ENCODE data around the gene SLC44A4. TPM values are rescaled to one million over a fixed set of nuclear protein-coding genes. Genes with fewer than 3 reads are reported as not detected.

SLC44A4 gene
- total and polyA plus RNA-seq, 2 of the 8 experiments (the other 6 are each of a cell fraction or from before 2014, with no cell fraction given): 4.8 to 7.0 TPM

- TF ChIP-seq MAX (IDR thresholded peaks at IDR 0.05) (no peak), JUN (IDR thresholded peaks at IDR 0.05; ENCODE audit: low read depth, low read length) (no peak), SP2 (IDR thresholded peaks at IDR 0.05; ENCODE audit: low read length) (no peak), CREB1 (IDR thresholded peaks at IDR 0.05) (no peak), EP300 (IDR thresholded peaks at IDR 0.05; ENCODE audit: borderline replicate concordance in 1 of 2, low read depth in 2 of 2, low read length in 2 of 2) (no peak), SP4 (IDR thresholded peaks at IDR 0.05; ENCODE audit: low read length) (no peak), YY1 (IDR thresholded peaks at IDR 0.05; ENCODE audit: low read depth, low read length) (no peak), FOSL1 (IDR thresholded peaks at IDR 0.05; ENCODE audit: insufficient read depth, low read depth, low read length) (no peak), CHD2 (IDR thresholded peaks at IDR 0.05; ENCODE audit: low read length) (no peak), RXRA (IDR thresholded peaks at IDR 0.05; ENCODE audit: insufficient read depth, low read depth, low read length) (no peak), RNF2 (IDR thresholded peaks at IDR 0.05; ENCODE audit: borderline replicate concordance, low read depth, low read length, missing control alignments, poor library complexity, severe bottlenecking) (no peak), GABPA (IDR thresholded peaks at IDR 0.05; ENCODE audit: borderline replicate concordance, insufficient read depth, low read length) (no peak), RAD21 (IDR thresholded peaks at IDR 0.05 in 1 of 2, conservative IDR thresholded peaks at IDR 0.05 in 1 of 2; ENCODE audit: low read depth in 2 of 2, low read length in 2 of 2) (no peak)
- TF ChIP-seq, protein P1, sequence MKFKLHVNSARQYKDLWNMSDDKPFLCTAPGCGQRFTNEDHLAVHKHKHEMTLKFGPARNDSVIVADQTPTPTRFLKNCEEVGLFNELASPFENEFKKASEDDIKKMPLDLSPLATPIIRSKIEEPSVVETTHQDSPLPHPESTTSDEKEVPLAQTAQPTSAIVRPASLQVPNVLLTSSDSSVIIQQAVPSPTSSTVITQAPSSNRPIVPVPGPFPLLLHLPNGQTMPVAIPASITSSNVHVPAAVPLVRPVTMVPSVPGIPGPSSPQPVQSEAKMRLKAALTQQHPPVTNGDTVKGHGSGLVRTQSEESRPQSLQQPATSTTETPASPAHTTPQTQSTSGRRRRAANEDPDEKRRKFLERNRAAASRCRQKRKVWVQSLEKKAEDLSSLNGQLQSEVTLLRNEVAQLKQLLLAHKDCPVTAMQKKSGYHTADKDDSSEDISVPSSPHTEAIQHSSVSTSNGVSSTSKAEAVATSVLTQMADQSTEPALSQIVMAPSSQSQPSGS (IDR thresholded peaks at IDR 0.05; ENCODE audit: low read length): no peak
Observed at GRCh38 chr6:31822036-31822821, 56.6 kb downstream of the SLC44A4 start (continued).

All from H1 (cell line).